Measurements from ENCODE around the gene ALAS1.

Gene ALAS1

DNA sequence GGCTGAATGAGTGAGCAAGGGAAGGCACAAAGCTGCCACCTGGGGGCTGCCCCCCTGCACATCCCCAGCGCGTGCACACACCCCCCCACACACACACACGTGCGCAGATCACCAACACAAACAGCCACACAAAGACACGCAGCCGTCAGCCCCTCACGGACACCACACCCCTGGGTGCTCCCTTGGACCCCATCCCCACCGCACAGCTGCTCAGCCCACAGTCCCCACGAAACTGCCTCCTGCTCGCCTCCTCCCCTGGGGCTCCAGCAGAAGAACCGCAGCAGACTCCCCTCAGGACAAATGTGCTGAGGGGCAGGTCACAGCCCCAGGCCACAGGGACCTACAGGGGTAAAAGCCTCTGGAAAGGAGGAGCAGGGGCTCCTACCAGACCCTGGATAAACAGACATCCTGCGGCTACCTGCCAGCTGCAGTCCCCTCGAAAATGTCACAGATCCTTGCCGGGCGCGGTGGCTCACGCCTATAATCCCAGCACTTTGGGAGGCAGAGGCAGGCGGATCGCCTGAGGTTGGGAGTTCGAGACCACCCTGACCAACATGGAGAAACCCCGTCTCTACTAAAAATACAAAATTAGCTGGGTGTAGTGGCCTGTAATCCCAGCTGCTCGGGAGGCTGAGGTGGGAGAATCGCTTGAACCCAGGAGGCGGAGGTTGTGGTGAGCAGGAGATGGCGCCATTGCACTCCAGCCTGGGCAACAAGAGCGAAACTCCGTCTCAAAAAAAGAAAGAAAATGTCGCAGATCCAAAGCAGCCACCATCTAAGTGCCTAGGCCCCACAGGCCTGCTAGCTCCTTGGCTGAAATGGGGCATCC is 34.5 kb downstream of the ALAS1 start:
- Histone ChIP-seq H3K18ac (ENCODE audit: low read depth in 1 of 2, low read length in 2 of 2) (no peak overlapping the region), H2BK12ac (ENCODE audit: low read length in 2 of 2) (no peak overlapping the region), H3K36me3 (ENCODE audit: control insufficient read depth in 1 of 2, insufficient read depth in 2 of 2, low read depth in 1 of 2, low read length in 2 of 2) (peaks cover 72 to 81% of the 10 kb centered on the region in 2 experiments), H3K27ac (ENCODE audit: low read length, poor library complexity, severe bottlenecking) (no peak overlapping the region), H3K14ac (ENCODE audit: low read length in 2 of 2) (no peak overlapping the region), H2BK5ac (ENCODE audit: low read depth, low read length, poor library complexity, severe bottlenecking) (no peak overlapping the region), H3K9me3 (ENCODE audit: control insufficient read depth, low read length) (no peaks in the 10 kb centered on the region), H4K8ac (ENCODE audit: low read length) (no peak overlapping the region), H3K4me3 (ENCODE audit: insufficient read depth in 1 of 2, low read depth in 1 of 2, low read length in 2 of 2) (no peak overlapping the region), H4K91ac (ENCODE audit: low read length) (no peak overlapping the region), H2BK120ac (ENCODE audit: low read depth, low read length) (no peak overlapping the region), H2BK15ac (ENCODE audit: low read depth, poor library complexity, severe bottlenecking) (no peak overlapping the region), H3K23ac (ENCODE audit: low read length in 2 of 2) (no peak overlapping the region), H3K27me3 (ENCODE audit: control insufficient read depth in 1 of 2, insufficient read depth in 1 of 2, low read length in 2 of 2) (no peaks in the 10 kb centered on the region), H3K79me1 (replicated peaks; ENCODE audit: low read length, poor library complexity, severe bottlenecking) (peaks cover 47% of the 10 kb centered on the region), H3K4ac (ENCODE audit: low read depth in 1 of 2, low read length in 2 of 2) (no peak overlapping the region), H3K9ac (ENCODE audit: low read length) (peak overlapping the region; percentile 26), H2AK5ac (ENCODE audit: low read length, severe bottlenecking) (no peak overlapping the region), H3K4me2 (ENCODE audit: low read length, poor library complexity, severe bottlenecking) (no peak overlapping the region), H3K4me1 (ENCODE audit: control insufficient read depth, insufficient read depth, low read depth, low read length) (peaks cover 25% of the 10 kb centered on the region), H2AFZ (ENCODE audit: low read depth, low read length) (no peak overlapping the region)
- 94% methylated on average over 26 of the region's 28 CpGs for WGBS
- no peak for DNase-seq

DNA sequence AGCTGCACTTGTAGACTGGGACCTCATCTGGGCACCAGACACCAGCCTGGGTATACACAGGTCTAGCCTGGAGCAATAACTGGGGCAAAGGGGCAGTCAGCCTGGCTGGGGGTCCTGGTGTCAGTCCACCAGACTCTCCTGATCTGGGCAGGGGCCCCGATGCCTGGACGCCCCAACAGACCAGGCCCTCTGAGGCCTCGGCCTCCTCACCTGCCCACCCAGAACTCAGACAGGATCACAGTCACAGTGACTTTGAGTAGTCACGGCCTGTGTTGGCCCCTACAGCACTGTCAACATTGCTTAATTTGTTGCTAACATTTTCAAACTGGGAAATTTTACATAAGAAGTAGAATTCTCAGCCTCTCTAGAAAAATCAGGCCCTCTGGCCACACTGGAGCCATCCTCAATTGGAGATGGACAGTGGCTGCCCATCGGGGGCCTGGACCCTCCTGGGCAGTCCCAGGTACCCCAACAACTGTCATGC is 35.2 kb downstream of the ALAS1 start:
- no peak overlapping the region for H2AFZ ChIP-seq (ENCODE audit: low read depth, low read length)
- H3K27me3 ChIP-seq (ENCODE audit: control insufficient read depth in 1 of 2, insufficient read depth in 1 of 2, low read length in 2 of 2) = no peaks in the 10 kb centered on the region
- peak overlapping the region; percentile 26 for H3K9ac ChIP-seq (ENCODE audit: low read length)
- peaks cover 47% of the 10 kb centered on the region for H3K79me1 ChIP-seq (replicated peaks; ENCODE audit: low read length, poor library complexity, severe bottlenecking)
- no peak overlapping the region for H3K14ac ChIP-seq (ENCODE audit: low read length in 2 of 2)
- peaks cover 66 to 74% of the 10 kb centered on the region in 2 experiments for H3K36me3 ChIP-seq (ENCODE audit: control insufficient read depth in 1 of 2, insufficient read depth in 2 of 2, low read depth in 1 of 2, low read length in 2 of 2)
- peaks cover 31% of the 10 kb centered on the region for H3K4me1 ChIP-seq (ENCODE audit: control insufficient read depth, insufficient read depth, low read depth, low read length)
- WGBS = 96% methylated on average over 5 of the region's 5 CpGs
- no peak overlapping the region for H3K4me2 ChIP-seq (ENCODE audit: low read length, poor library complexity, severe bottlenecking)
- no peak overlapping the region for H3K4me3 ChIP-seq (ENCODE audit: insufficient read depth in 1 of 2, low read depth in 1 of 2, low read length in 2 of 2)
- DNase-seq = no peak
- H2BK12ac ChIP-seq (ENCODE audit: low read length in 2 of 2) = no peak overlapping the region
- no peak overlapping the region for H3K4ac ChIP-seq (ENCODE audit: low read depth in 1 of 2, low read length in 2 of 2)
- no peak overlapping the region for H2AK5ac ChIP-seq (ENCODE audit: low read length, severe bottlenecking)
- H3K27ac ChIP-seq (ENCODE audit: low read length, poor library complexity, severe bottlenecking) = no peak overlapping the region
- no peak overlapping the region for H2BK15ac ChIP-seq (ENCODE audit: low read depth, poor library complexity, severe bottlenecking)
- H3K23ac ChIP-seq (ENCODE audit: low read length in 2 of 2) = no peak overlapping the region
- H3K9me3 ChIP-seq (ENCODE audit: control insufficient read depth, low read length) = no peaks in the 10 kb centered on the region
- no peak overlapping the region for H2BK120ac ChIP-seq (ENCODE audit: low read depth, low read length)
- no peak overlapping the region for H3K18ac ChIP-seq (ENCODE audit: low read depth in 1 of 2, low read length in 2 of 2)
- H4K8ac ChIP-seq (ENCODE audit: low read length) = no peak overlapping the region
- H2BK5ac ChIP-seq (ENCODE audit: low read depth, low read length, poor library complexity, severe bottlenecking) = no peak overlapping the region
- no peak overlapping the region for H4K91ac ChIP-seq (ENCODE audit: low read length)

DNA sequence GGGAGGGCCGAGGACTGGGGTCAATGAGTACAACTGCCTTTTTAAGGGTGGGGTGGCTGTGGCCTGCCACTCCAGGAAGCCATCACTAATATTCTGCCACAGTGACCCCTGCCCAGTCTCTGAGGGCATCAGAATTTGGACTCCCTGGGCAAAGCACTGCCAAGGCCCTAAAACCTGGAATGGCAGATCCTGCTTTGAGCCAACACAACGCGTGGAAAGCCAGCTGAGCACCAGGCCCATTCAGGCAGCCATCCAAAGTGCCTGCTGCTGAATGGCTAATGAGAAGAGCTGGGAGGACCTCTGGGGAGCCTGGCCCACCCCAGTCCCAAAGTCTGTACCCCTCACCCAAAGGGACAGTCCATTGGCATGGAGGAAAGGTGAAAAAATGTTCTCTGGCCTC is 36.0 kb downstream of the ALAS1 start:
- WGBS = 89% methylated on average over 3 of the region's 3 CpGs
- no peak overlapping the region for H3K18ac ChIP-seq (ENCODE audit: low read depth in 1 of 2, low read length in 2 of 2)
- H3K14ac ChIP-seq (ENCODE audit: low read length in 2 of 2) = no peak overlapping the region
- peak overlapping the region; percentile 11 for H3K9ac ChIP-seq (ENCODE audit: low read length)
- DNase-seq = no peak
- no peak overlapping the region for H3K27ac ChIP-seq (ENCODE audit: low read length, poor library complexity, severe bottlenecking)
- no peak overlapping the region for H2BK5ac ChIP-seq (ENCODE audit: low read depth, low read length, poor library complexity, severe bottlenecking)
- H3K9me3 ChIP-seq (ENCODE audit: control insufficient read depth, low read length) = no peaks in the 10 kb centered on the region
- no peak overlapping the region for H2AFZ ChIP-seq (ENCODE audit: low read depth, low read length)
- no peak overlapping the region for H3K4ac ChIP-seq (ENCODE audit: low read depth in 1 of 2, low read length in 2 of 2)
- H3K4me1 ChIP-seq (ENCODE audit: control insufficient read depth, insufficient read depth, low read depth, low read length) = peaks cover 35% of the 10 kb centered on the region
- no peak overlapping the region for H4K8ac ChIP-seq (ENCODE audit: low read length)
- no peak overlapping the region for H3K4me2 ChIP-seq (ENCODE audit: low read length, poor library complexity, severe bottlenecking)
- no peak overlapping the region for H2BK15ac ChIP-seq (ENCODE audit: low read depth, poor library complexity, severe bottlenecking)
- H3K79me1 ChIP-seq (replicated peaks; ENCODE audit: low read length, poor library complexity, severe bottlenecking) = peaks cover 46% of the 10 kb centered on the region
- H3K23ac ChIP-seq (ENCODE audit: low read length in 2 of 2) = no peak overlapping the region
- no peak overlapping the region for H4K91ac ChIP-seq (ENCODE audit: low read length)
- no peaks in the 10 kb centered on the region for H3K27me3 ChIP-seq (ENCODE audit: control insufficient read depth in 1 of 2, insufficient read depth in 1 of 2, low read length in 2 of 2)
- H3K36me3 ChIP-seq (ENCODE audit: control insufficient read depth in 1 of 2, insufficient read depth in 2 of 2, low read depth in 1 of 2, low read length in 2 of 2) = peaks cover 58 to 66% of the 10 kb centered on the region in 2 experiments
- no peak overlapping the region for H2BK120ac ChIP-seq (ENCODE audit: low read depth, low read length)
- H2BK12ac ChIP-seq (ENCODE audit: low read length in 2 of 2) = no peak overlapping the region
- H3K4me3 ChIP-seq (ENCODE audit: insufficient read depth in 1 of 2, low read depth in 1 of 2, low read length in 2 of 2) = no peak overlapping the region
- no peak overlapping the region for H2AK5ac ChIP-seq (ENCODE audit: low read length, severe bottlenecking)

DNA sequence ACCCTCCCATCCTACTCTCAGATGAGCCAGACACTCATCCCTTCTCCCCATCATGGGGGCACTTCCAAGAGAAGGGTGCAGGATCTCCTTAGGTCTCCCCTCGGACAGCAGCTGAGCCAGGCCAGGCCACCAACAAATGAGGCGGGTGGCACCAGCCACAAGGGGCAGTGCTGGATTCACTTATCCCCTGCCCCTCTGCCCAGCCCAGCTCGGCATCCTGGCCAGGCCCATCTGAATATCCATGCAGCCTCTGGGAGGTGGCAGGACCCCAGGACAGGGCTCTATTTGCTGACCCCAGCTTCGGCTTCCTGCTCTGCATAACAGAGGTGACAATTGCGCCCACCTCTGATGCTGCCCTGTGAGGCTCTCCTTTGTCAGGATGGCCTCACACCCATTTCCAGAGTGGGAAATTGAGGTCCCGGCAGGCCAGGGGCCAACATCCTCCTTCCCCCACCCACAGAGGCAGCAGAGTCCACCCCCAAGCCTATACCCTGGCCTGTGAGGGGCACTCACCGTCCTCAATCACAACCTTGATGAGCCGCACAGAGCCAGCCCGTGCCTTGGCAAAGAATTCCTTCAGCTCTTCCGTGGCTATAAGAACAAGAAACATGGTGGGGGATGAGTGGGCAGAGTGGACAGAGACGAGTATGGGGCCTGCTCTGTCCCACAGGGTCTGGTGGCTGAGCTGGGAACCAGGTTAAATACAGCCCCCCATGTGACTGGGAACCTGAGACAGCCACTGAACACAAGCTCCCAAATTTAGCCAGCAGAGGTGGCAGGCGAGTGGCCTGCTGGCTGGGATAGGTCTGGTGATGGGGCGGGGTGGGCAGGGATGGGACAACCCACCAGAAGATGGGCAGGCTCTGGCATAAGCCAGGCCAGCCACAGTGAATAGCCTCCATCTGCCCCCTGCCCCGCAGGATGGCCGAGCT is 36.8 kb downstream of the ALAS1 start:
- no peak overlapping the region for H2AK5ac ChIP-seq (ENCODE audit: low read length, severe bottlenecking)
- H3K4ac ChIP-seq (ENCODE audit: low read depth in 1 of 2, low read length in 2 of 2) = peak overlapping the region in 1 of 2 experiments; percentile 26
- peaks cover 49 to 58% of the 10 kb centered on the region in 2 experiments for H3K36me3 ChIP-seq (ENCODE audit: control insufficient read depth in 1 of 2, insufficient read depth in 2 of 2, low read depth in 1 of 2, low read length in 2 of 2)
- no peak overlapping the region for H3K4me2 ChIP-seq (ENCODE audit: low read length, poor library complexity, severe bottlenecking)
- H4K8ac ChIP-seq (ENCODE audit: low read length) = no peak overlapping the region
- no peak overlapping the region for H2BK15ac ChIP-seq (ENCODE audit: low read depth, poor library complexity, severe bottlenecking)
- H2AFZ ChIP-seq (ENCODE audit: low read depth, low read length) = no peak overlapping the region
- no peaks in the 10 kb centered on the region for H3K27me3 ChIP-seq (ENCODE audit: control insufficient read depth in 1 of 2, insufficient read depth in 1 of 2, low read length in 2 of 2)
- H3K4me3 ChIP-seq (ENCODE audit: insufficient read depth in 1 of 2, low read depth in 1 of 2, low read length in 2 of 2) = no peak overlapping the region
- no peak for DNase-seq
- no peak overlapping the region for H3K23ac ChIP-seq (ENCODE audit: low read length in 2 of 2)
- peak overlapping the region; percentile 11 for H3K9ac ChIP-seq (ENCODE audit: low read length)
- peaks cover 39% of the 10 kb centered on the region for H3K79me1 ChIP-seq (replicated peaks; ENCODE audit: low read length, poor library complexity, severe bottlenecking)
- no peak overlapping the region for H2BK12ac ChIP-seq (ENCODE audit: low read length in 2 of 2)
- H3K4me1 ChIP-seq (ENCODE audit: control insufficient read depth, insufficient read depth, low read depth, low read length) = peaks cover 37% of the 10 kb centered on the region
- no peak overlapping the region for H3K27ac ChIP-seq (ENCODE audit: low read length, poor library complexity, severe bottlenecking)
- H3K9me3 ChIP-seq (ENCODE audit: control insufficient read depth, low read length) = no peaks in the 10 kb centered on the region
- H4K91ac ChIP-seq (ENCODE audit: low read length) = no peak overlapping the region
- H3K14ac ChIP-seq (ENCODE audit: low read length in 2 of 2) = no peak overlapping the region
- WGBS = 95% methylated on average over 15 of the region's 15 CpGs
- H2BK5ac ChIP-seq (ENCODE audit: low read depth, low read length, poor library complexity, severe bottlenecking) = no peak overlapping the region
- no peak overlapping the region for H3K18ac ChIP-seq (ENCODE audit: low read depth in 1 of 2, low read length in 2 of 2)
- H2BK120ac ChIP-seq (ENCODE audit: low read depth, low read length) = peak overlapping the region; percentile 36
